IPS DF 4.7 (cell line): ENCODE results near the gene AZU1.

ENCODE experiments used
- DNase-seq: peaks from one replicate; pipeline ENCODE4 v3.0.0-alpha.2; 2013; ENCODE audit warnings: low spot score; ENCODE audit errors: extremely low read depth

Gene AZU1

GRCh38 chr19:797528-798414 lies 29.9 kb upstream of the AZU1 start:
- no peak for DNase-seq

DNA sequence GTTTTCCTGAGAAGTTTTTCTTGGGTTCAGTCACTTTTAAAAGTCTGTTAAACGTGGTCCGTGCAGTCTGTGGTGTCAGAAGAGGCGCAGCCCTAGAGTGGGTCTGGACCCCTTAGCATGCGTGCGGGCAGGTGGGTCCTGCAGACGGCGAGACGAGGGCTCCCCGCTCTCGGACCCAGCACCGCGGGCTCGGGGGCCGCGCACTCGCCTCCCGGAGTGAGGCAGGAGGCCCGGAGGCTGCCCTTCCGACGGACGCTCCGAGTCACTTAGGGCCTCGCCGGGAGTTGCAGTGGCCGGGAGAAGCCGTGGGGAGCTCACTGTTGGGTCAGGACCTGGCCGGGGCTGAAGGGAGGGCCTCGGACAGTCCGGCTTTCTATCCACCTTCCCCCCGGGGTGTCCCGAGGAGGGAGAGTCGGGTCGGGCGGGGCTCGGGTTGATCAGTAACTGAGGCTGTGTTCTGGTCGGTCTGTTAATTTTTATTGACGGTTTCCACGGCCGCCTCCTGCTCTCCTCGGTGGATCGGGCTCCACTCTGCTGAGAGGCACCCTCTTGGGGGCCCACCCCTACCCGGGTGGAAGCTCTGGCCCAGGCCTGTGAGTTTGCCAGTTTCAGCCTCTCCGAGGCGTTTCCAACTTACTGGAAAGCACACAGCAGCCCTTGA lies 29.1 kb upstream of the AZU1 start:
- DNase-seq: no peak

GRCh38 chr19:799076-799881 lies 28.4 kb upstream of the AZU1 start:
- no peak for DNase-seq

GRCh38 chr19:800360-801029 lies 27.1 kb upstream of the AZU1 start:
- no peak for DNase-seq

- no peak for DNase-seq
Observed at GRCh38 chr19:801030-801860, 26.4 kb upstream of the AZU1 start.

DNA sequence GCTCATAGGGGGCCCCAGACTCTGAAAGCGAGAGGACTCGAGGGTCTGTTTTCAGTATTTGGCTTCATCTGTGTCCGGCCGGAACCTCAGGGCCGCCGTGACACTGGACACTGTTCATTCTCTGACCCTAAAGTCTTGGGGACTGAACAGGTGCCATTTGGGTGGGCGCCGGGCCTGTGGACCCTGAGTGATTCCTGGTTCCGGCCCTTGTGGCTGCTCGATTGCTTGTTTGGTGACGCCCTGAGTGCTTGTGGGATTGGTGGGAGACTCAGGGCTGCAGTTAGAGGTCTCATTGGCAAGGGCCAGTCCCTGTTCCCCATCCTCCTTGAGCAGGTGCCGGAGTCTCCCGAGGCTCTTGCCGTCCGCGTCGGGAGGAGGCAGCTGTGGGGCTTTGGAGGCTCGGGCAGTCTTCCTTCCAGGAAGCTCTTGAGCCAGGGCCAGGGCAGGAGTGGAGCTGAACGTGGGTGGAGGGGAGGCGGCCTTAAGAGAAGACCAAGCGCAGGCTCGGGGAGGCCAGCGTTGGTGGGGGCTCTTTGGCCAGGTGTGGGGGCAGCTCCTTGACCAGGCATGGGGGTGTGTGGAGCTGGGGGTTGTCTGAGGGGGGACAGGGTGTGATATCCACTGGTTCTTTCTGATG lies 25.7 kb upstream of the AZU1 start:
- no peak for DNase-seq

DNA sequence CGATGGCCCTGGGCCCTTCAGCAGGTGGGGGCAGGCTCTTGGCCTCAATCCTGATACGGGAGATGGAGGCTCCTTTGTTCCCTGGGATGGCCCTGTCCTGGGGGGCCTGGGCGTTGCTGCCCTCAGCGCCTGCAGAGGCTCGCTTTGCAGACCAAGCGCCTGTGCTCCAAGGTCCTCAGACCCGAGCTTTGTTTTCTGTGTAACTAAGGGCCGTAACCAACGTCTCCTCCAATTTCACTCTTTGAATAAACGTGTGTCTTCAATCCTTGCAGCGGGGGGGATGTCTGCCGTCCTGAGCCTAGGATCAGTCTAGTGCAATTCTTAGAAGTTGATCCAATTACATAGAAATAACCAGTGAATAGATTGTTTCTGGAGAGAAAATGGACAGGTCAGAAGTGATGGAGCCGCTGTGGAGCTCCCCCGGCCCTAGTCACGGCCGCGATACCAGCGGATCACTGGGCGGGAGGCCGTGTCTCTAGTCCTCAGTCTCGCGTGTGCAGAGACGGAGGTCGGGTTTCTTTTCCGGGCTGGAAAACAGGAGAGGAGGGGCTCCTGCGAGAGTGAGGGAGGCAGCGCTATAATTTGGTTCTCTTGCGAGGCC lies 25.0 kb upstream of the AZU1 start:
- no peak for DNase-seq

GRCh38 chr19:803099-803561 lies 24.5 kb upstream of the AZU1 start:
- DNase-seq: no peak

DNA sequence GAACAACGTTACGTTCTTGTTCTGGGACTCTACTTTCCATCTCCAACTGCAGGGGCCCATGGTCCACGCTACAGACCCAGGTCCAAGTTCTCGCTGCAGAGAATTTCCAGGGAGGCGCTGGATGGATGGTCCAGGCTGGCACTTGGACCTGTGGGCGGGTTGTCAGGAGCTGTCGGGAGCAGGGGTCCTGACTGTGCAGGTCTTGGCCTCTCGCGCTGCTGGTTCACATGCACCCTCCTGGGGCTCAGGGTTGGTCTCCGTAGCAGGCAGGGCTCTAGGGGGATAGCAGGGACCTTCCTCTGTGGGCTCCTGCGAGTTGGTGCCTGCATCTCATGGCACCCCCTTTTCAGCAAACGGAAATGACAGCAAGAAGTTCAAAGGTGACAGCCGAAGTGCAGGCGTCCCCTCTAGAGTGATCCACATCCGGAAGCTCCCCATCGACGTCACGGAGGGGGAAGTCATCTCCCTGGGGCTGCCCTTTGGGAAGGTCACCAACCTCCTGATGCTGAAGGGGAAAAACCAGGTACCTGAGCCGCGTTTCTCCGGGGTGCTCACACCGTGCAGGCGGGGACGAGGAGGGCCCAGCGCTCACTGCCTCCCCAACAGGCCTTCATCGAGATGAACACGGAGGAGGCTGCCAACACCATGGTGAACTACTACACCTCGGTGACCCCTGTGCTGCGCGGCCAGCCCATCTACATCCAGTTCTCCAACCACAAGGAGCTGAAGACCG lies 23.8 kb upstream of the AZU1 start:
- no peak for DNase-seq

DNA sequence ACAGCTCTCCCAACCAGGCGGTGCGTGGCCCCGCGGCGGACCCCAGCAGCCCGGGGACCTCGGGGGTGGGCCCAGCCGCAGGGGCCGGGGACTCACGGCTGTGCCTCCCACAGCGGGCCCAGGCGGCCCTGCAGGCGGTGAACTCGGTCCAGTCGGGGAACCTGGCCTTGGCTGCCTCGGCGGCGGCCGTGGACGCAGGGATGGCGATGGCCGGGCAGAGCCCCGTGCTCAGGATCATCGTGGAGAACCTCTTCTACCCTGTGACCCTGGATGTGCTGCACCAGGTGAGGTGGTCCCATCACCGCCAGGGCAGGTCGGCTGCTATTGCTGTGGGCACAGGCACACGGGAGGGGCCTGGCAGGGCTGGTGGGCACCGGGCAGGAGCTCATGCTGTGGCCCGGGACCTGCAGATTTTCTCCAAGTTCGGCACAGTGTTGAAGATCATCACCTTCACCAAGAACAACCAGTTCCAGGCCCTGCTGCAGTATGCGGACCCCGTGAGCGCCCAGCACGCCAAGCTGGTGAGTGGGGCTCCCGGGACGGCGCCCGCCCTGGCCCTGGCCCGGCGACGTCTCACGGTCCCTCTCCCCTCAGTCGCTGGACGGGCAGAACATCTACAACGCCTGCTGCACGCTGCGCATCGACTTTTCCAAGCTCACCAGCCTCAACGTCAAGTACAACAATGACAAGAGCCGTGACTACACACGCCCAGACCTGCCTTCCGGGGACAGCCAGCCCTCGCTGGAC lies 23.0 kb upstream of the AZU1 start:
- no peak for DNase-seq

- no peak for DNase-seq
Observed at GRCh38 chr19:805166-805551, 22.5 kb upstream of the AZU1 start.

GRCh38 chr19:805600-806550 lies 21.8 kb upstream of the AZU1 start:
- DNase-seq: no peak

- no peak for DNase-seq
Observed at GRCh38 chr19:806815-807421, 20.7 kb upstream of the AZU1 start.

- DNase-seq: no peak
Observed at GRCh38 chr19:807627-808422, 19.8 kb upstream of the AZU1 start.

GRCh38 chr19:808423-808775 lies 19.2 kb upstream of the AZU1 start:
- DNase-seq: no peak
